T-cell (primary cell): Measurements from ENCODE around the gene RPL37A. TPM values are rescaled to one million over a fixed set of nuclear protein-coding genes. Genes with fewer than 3 reads are reported as not detected.

Experiments
- ATAC-seq, 4 experiments: fragments of 200-7000 bp in 3 of 4; fragments of 150-1000 bp in 1 of 4; cut with Tn5 transposase; replicated peaks in 1 of 4; 1 replicate in 3 of 4; 2 replicates in 1 of 4; pipeline ENCODE4 v1.10.0; 2021; ENCODE audit warnings: moderate library complexity in 3 of 4, mild to moderate bottlenecking in 2 of 4, moderate number of reproducible peaks in 1 of 4
- CTCF ChIA-PET, 2 donors: fragments of 300-600 bp; sonication (Branson Sonifier 250); formaldehyde crosslinking; loops; one replicate each; lab custom pipeline; 2022; ENCODE audit warnings: antibody characterized with exemption in 2 of 2; lab: Charles Lee
- POLR2A ChIA-PET, 2 donors: fragments of 300-600 bp; sonication (Branson Sonifier 250); formaldehyde crosslinking; loops; one replicate each; lab custom pipeline; 2022; ENCODE audit warnings: antibody characterized with exemption in 2 of 2; lab: Charles Lee
- DNase-seq, 35 experiments: peaks; one replicate each; pipeline versions ENCODE4 v3.0.0 to v3.0.0-alpha.2; 2013 to 2023
- H3K27ac ChIP-seq: one replicate; pipeline ENCODE4 v1.5.1; 2013; ENCODE audit warnings: low read length
- H3K27me3 ChIP-seq, 2 experiments: replicated peaks in 1 of 2; 1 replicate in 1 of 2; 2 replicates in 1 of 2; pipeline versions ENCODE4 v1.6.1 to v1.7.0; 2013; ENCODE audit warnings: low read length in 1 of 2, mixed read lengths in 1 of 2; ENCODE audit not compliant: control insufficient read depth in 2 of 2, insufficient read depth in 2 of 2; ENCODE audit errors: extremely low read depth in 1 of 2
- H3K36me3 ChIP-seq, 2 donors: 1 replicate in 1 of 2; 2 replicates in 1 of 2; pipeline versions ENCODE4 v1.6.1 to v1.7.0; 2013; ENCODE audit warnings: low read length in 1 of 2; ENCODE audit not compliant: control insufficient read depth in 2 of 2, insufficient read depth in 1 of 2; ENCODE audit errors: extremely low read depth in 1 of 2
- H3K4me1 ChIP-seq, 2 experiments: 1 replicate in 1 of 2; 2 replicates in 1 of 2; pipeline versions ENCODE4 v1.6.1 to v1.7.0; 2013; ENCODE audit warnings: low read length in 2 of 2, mixed read lengths in 1 of 2; ENCODE audit not compliant: insufficient read depth in 2 of 2, control insufficient read depth in 1 of 2; ENCODE audit errors: extremely low read depth in 1 of 2
- H3K4me3 ChIP-seq, 2 donors: 1 replicate in 1 of 2; 2 replicates in 1 of 2; pipeline versions ENCODE4 v1.5.1 to v1.7.0; 2013; ENCODE audit warnings: mild to moderate bottlenecking in 2 of 2, low read length in 1 of 2, moderate library complexity in 1 of 2; ENCODE audit not compliant: control insufficient read depth in 1 of 2; ENCODE audit errors: extremely low read depth in 1 of 2
- H3K9me3 ChIP-seq: 2 replicates; pipeline ENCODE4 v1.7.0; 2013
- H3K27ac Mint-ChIP-seq, 2 donors: one replicate each; pipeline ENCODE4 v1.8.0; 2020 to 2021; ENCODE audit warnings: mild to moderate bottlenecking in 2 of 2, mixed read lengths in 2 of 2
- H3K27me3 Mint-ChIP-seq, 2 donors: one replicate each; pipeline ENCODE4 v1.8.0; 2021 to 2022; ENCODE audit warnings: mixed read lengths in 2 of 2
- H3K36me3 Mint-ChIP-seq: one replicate; pipeline ENCODE4 v1.8.0; 2021; ENCODE audit warnings: mixed read lengths
- H3K4me1 Mint-ChIP-seq, 3 donors: one replicate each; pipeline ENCODE4 v1.8.0; 2020 to 2022; ENCODE audit warnings: mixed read lengths in 3 of 3, mild to moderate bottlenecking in 1 of 3
- H3K4me3 Mint-ChIP-seq, 3 donors: one replicate each; pipeline ENCODE4 v1.8.0; 2020 to 2022; ENCODE audit warnings: mild to moderate bottlenecking in 3 of 3, mixed read lengths in 3 of 3, moderate library complexity in 3 of 3
- H3K9me3 Mint-ChIP-seq, 3 donors: one replicate each; pipeline ENCODE4 v1.8.0; 2020 to 2022; ENCODE audit warnings: mixed read lengths in 3 of 3
- WGBS: methylation state at CpG from one replicate; pipeline ENCODE4 v1.1.5; 2013; ENCODE audit warnings: missing lambda C conversion rate; ENCODE audit not compliant: insufficient coverage; 5-methylcytosine and 5-hydroxymethylcytosine counted together
- total RNA-seq, 35 experiments: library from RNA in 6 of 35; stranded (reverse) in 6 of 35; fragments of 120-200 nt in 1 of 35; gene quantifications; one replicate each; pipeline versions ENCODE4 v1.2.1 to v1.2.4 and lab custom pipeline; 2013 to 2026

RPL37A gene
- total RNA-seq, 5 donors from 2014 or later (not counting 1 experiment from before 2014, with no cell fraction given), result 3,102 to 3,715 (median 3,468) TPM

DNA sequence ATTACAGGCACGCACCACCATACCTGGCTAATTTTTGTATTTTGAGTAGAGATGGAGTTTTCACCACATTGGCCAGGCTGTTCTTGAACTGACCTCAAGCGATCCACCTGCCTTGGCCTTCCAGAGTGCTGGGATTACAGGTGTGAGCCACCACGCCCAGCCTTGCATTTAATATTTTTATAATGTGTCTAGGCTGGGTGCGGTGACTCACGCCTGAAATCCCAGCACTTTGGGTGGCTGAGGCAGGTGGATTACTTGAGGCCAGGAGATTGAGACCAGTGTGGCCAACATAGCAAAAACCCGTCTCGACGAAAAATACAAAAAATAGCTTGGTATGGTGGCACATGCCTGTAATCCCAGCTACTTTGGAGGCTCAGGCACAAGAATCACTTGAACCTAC is 3.2 kb downstream of the RPL37A start:
- no peaks in the 10 kb centered on the region for H3K27me3 ChIP-seq
- WGBS, result 79% methylated on average over 5 of the region's 8 CpGs

DNA sequence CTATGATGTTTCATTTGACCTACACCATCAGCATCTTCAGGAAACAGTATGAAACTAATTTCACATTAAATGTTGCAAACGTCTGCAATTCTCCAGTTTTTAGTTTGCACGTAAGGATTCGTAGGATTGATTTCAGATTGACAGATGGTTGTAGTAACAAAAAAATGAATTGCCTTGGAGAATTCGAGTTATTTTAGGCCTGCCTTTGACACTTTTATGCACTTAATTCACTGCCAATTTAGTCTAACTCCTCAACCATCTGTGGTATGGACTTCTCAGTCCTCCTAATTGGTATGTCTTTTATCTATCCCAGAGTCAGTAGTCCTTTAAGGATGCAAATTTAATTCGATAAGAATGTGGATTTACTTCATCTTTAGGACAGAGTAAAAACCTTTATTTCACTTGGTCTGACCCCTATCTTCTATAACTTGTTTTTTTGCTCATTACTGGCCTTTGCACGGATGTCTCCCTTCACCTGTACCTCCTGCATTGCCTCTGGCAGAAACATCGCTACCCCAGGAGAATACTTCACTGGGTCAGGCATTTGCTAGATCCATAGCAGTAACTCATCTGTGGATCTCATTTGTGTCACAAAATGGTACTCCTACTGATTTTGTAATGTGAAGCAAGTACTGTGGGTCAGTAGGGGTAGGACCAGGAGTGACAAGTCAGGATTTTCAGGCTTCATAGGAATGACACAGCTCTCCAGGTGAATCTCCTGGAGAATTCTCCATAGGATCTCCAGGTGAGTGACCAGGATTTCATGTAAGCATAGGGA is 3.9 kb downstream of the RPL37A start:
- 80% methylated on average over 2 of the region's 7 CpGs for WGBS
- no peak for DNase-seq
- Histone ChIP-seq H3K36me3 (peaks cover 11 to 58% of the 10 kb centered on the region in 2 donors), H3K4me1 (peaks cover 23 to 26% of the 10 kb centered on the region in 2 experiments), H3K27me3 (no peaks in the 10 kb centered on the region), H3K4me3 (no peak overlapping the region), H3K27ac (no peak overlapping the region), H3K9me3 (no peaks in the 10 kb centered on the region)
- H3K27ac Mint-ChIP-seq, result no peak overlapping the region
- H3K4me1 Mint-ChIP-seq, result peaks cover 41 to 57% (median 54%) of the 10 kb centered on the region in 3 donors
- no peaks in the 10 kb centered on the region for H3K27me3 Mint-ChIP-seq
- H3K9me3 Mint-ChIP-seq, result no peaks in the 10 kb centered on the region
- ATAC-seq, result no peak
- ChIA-PET CTCF (interaction anchor here in 1 of 2 donors (0.5 kb wide), 1 partner anchor 93 kb away, joined by 5 read pairs; no protein-coding TSS in a partner anchor), POLR2A (no interaction called here)
- peaks cover 51% of the 10 kb centered on the region for H3K36me3 Mint-ChIP-seq
- no peak overlapping the region for H3K4me3 Mint-ChIP-seq

More for the DNA sequence above, 3.2 kb downstream of the RPL37A start:
- peaks cover 41 to 61% (median 59%) of the 10 kb centered on the region in 3 donors for H3K4me1 Mint-ChIP-seq
- peaks cover 11 to 58% of the 10 kb centered on the region in 2 donors for H3K36me3 ChIP-seq
- no peaks in the 10 kb centered on the region for H3K27me3 Mint-ChIP-seq
- CTCF ChIA-PET, result interaction anchor here in 1 of 2 donors (0.5 kb wide), 1 partner anchor 93 kb away, joined by 5 read pairs; no protein-coding TSS in a partner anchor
- H3K4me3 ChIP-seq, result no peak overlapping the region
- no peak overlapping the region for H3K27ac Mint-ChIP-seq
- H3K4me3 Mint-ChIP-seq, result no peak overlapping the region
- no peaks in the 10 kb centered on the region for H3K9me3 ChIP-seq
- DNase-seq (no peak), ATAC-seq (no peak)
- POLR2A ChIA-PET, result no interaction called here
- no peaks in the 10 kb centered on the region for H3K9me3 Mint-ChIP-seq
- peaks cover 23 to 29% of the 10 kb centered on the region in 2 experiments for H3K4me1 ChIP-seq
- H3K36me3 Mint-ChIP-seq, result peaks cover 51% of the 10 kb centered on the region
- no peak overlapping the region for H3K27ac ChIP-seq

DNA sequence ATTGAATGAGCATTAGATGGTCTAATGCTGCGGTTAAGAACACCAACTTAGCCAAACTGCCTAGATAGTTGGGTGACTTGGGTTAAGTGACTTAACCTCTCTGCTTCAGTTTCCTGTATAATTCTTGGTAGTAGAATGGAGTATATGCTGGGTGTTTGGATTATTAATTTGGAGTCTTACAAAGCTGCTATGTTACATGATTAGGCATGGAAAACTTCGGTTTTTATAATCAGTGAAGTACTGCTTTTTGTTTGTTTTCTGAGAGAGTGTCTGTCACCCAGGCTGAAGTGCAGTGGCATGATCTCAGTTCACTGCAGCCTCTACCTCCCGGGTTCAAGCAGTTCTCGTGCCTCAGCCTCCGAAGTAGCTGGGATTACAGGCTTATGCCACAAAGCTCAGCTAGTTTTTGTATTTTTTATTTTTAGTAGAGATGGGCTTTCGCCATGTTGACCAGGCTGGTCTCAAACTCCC is 4.5 kb downstream of the RPL37A start:
- H3K9me3 Mint-ChIP-seq, result no peaks in the 10 kb centered on the region
- H3K4me3 ChIP-seq, result no peak overlapping the region
- no peak overlapping the region for H3K27ac ChIP-seq
- peaks cover 17 to 19% of the 10 kb centered on the region in 2 experiments for H3K4me1 ChIP-seq
- H3K27ac Mint-ChIP-seq, result no peak overlapping the region
- H3K36me3 Mint-ChIP-seq, result peaks cover 51% of the 10 kb centered on the region
- ChIA-PET CTCF (interaction anchor here in 1 of 2 donors (0.5 kb wide), 1 partner anchor 13 kb away, joined by 4 read pairs; no protein-coding TSS in a partner anchor), POLR2A (no interaction called here)
- ATAC-seq, result no peak
- 98% methylated on average over 5 of the region's 6 CpGs for WGBS
- H3K36me3 ChIP-seq, result peaks cover 11 to 58% of the 10 kb centered on the region in 2 donors
- H3K4me1 Mint-ChIP-seq, result peaks cover 37 to 50% (median 48%) of the 10 kb centered on the region in 3 donors
- no peaks in the 10 kb centered on the region for H3K27me3 ChIP-seq
- no peaks in the 10 kb centered on the region for H3K27me3 Mint-ChIP-seq
- H3K9me3 ChIP-seq, result no peaks in the 10 kb centered on the region
- H3K4me3 Mint-ChIP-seq, result no peak overlapping the region
- DNase-seq, result no peak

DNA sequence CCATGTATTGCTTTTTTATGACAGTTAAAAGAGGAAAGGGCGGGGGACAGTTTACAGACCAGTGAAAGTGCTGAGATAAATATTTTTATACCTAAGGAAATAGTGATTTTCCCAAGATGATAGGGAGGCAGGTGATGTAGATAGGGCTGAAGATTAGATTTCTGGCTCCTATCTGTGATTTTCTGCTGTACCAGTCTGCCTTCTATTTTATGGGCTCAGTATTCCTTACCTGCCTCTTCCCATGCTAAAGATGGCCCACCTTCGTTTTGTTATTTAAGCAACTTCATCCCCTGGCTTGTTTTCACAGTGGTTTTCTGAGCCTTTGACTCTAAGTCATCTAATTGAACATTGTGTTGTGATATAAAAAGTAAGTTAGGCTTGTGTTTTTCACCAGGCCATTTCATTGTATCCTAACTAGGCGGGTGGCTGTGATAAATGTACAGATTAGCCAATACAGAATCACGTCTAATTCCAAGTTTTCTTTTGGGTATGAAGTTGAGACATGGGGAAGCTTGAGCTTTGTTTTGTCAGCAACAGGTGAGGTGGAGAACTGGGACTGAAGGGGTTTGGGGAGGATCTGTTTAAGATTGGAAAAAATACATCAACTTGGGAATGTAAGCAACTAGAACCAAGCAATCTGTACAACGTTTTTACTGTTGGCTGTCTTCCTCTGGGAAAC is 5.2 kb downstream of the RPL37A start:
- Mint-ChIP-seq H3K27me3 (no peaks in the 10 kb centered on the region), H3K4me3 (no peak overlapping the region), H3K4me1 (peaks cover 32 to 46% (median 44%) of the 10 kb centered on the region in 3 donors), H3K36me3 (peaks cover 51% of the 10 kb centered on the region), H3K9me3 (no peaks in the 10 kb centered on the region), H3K27ac (peak overlapping the region in 1 of 2 donors; percentile 33)
- ChIA-PET CTCF (interaction anchor here (0.5 to 0.9 kb wide), 2 partner anchors 12 to 13 kb away, joined by 3 to 4 read pairs; no protein-coding TSS in a partner anchor), POLR2A (no interaction called here)
- Histone ChIP-seq H3K27ac (no peak overlapping the region), H3K36me3 (peaks cover 11 to 58% of the 10 kb centered on the region in 2 donors), H3K27me3 (no peaks in the 10 kb centered on the region), H3K4me3 (no peak overlapping the region), H3K4me1 (peaks cover 15 to 16% of the 10 kb centered on the region in 2 experiments), H3K9me3 (no peaks in the 10 kb centered on the region)
- WGBS, result 67% methylated on average over 2 of the region's 5 CpGs
- ATAC-seq, result no peak
- no peak for DNase-seq

GRCh38 chr2:216504376-216504762 is 5.7 kb downstream of the RPL37A start:
- Mint-ChIP-seq H3K27ac (peak overlapping the region in 1 of 2 donors; percentile 33), H3K4me1 (peaks cover 27 to 42% (median 40%) of the 10 kb centered on the region in 3 donors), H3K9me3 (no peaks in the 10 kb centered on the region), H3K4me3 (no peak overlapping the region), H3K27me3 (no peaks in the 10 kb centered on the region), H3K36me3 (peaks cover 47% of the 10 kb centered on the region)
- no peak overlapping the region for H3K4me3 ChIP-seq
- no peak for DNase-seq
- H3K27ac ChIP-seq, result no peak overlapping the region
- peaks cover 12 to 15% of the 10 kb centered on the region in 2 experiments for H3K4me1 ChIP-seq
- no peak for ATAC-seq
- H3K36me3 ChIP-seq, result peaks cover 11 to 57% of the 10 kb centered on the region in 2 donors
- ChIA-PET POLR2A (no interaction called here), CTCF (interaction anchor here in 1 of 2 donors (0.9 kb wide), 1 partner anchor 12 kb away, joined by 3 read pairs; no protein-coding TSS in a partner anchor)
- WGBS, result 100% methylated on average over 1 of the region's 1 CpG
- H3K9me3 ChIP-seq, result no peaks in the 10 kb centered on the region
- H3K27me3 ChIP-seq, result no peaks in the 10 kb centered on the region
